ENCODE measurements around the gene ANKRD18A. TPM values are rescaled to one million over a fixed set of nuclear protein-coding genes. Genes with fewer than 3 reads are reported as not detected.
A peak's percentile ranks its signal among the peaks of the same experiment; 100 is the strongest.
"Not testable (repeated sequence)": the region's sequence is repeated elsewhere in the genome, so short reads cannot be mapped to it uniquely, and the experiment has no call there.

Gene ANKRD18A
- total RNA-seq, 1 donor from 2014 or later, result 0.24 TPM

- no peak for DNase-seq (ENCODE audit: low read depth)
Measured at GRCh38 chr9:38629511-38629910, 9.1 kb upstream of the ANKRD18A start.

GRCh38 chr9:38626006-38626405 is 5.6 kb upstream of the ANKRD18A start:
- DNase-seq (ENCODE audit: low read depth), result no peak

- no peak for DNase-seq (ENCODE audit: low read depth)
Measured at GRCh38 chr9:38622951-38623350, 2.6 kb upstream of the ANKRD18A start.

GRCh38 chr9:38622288-38622674 is 1.9 kb upstream of the ANKRD18A start:
- DNase-seq (ENCODE audit: low read depth), result no peak

GRCh38 chr9:38621434-38622287 is 1.3 kb upstream of the ANKRD18A start:
- DNase-seq (ENCODE audit: low read depth), result peak; percentile 90

GRCh38 chr9:38619556-38620447 is 594 bp downstream of the ANKRD18A start:
- DNase-seq (ENCODE audit: low read depth), result peak; percentile 4

GRCh38 chr9:38598029-38598745 is 22.2 kb downstream of the ANKRD18A start:
- DNase-seq (ENCODE audit: low read depth), result not testable (repeated sequence)

- DNase-seq (ENCODE audit: low read depth), result not testable (repeated sequence)
Measured at GRCh38 chr9:38595117-38595516, 25.3 kb downstream of the ANKRD18A start.

- DNase-seq (ENCODE audit: low read depth), result peak; percentile 95
Measured at GRCh38 chr9:38591346-38592063, 28.9 kb downstream of the ANKRD18A start.

GRCh38 chr9:38583765-38584164 is 36.6 kb downstream of the ANKRD18A start:
- not testable (repeated sequence) for DNase-seq (ENCODE audit: low read depth)

GRCh38 chr9:38580112-38580511 is 40.3 kb downstream of the ANKRD18A start:
- peak; percentile 72 for DNase-seq (ENCODE audit: low read depth)

- not testable (repeated sequence) for DNase-seq (ENCODE audit: low read depth)
Measured at GRCh38 chr9:38576181-38576580, 44.2 kb downstream of the ANKRD18A start.

GRCh38 chr9:38566048-38566447 is 54.3 kb downstream of the ANKRD18A start:
- not testable (repeated sequence) for DNase-seq (ENCODE audit: low read depth)

- DNase-seq (ENCODE audit: low read depth), result not testable (repeated sequence)
Measured at GRCh38 chr9:38565178-38565577, 55.2 kb downstream of the ANKRD18A start.

- not testable (repeated sequence) for DNase-seq (ENCODE audit: low read depth)
Measured at GRCh38 chr9:38563911-38564310, 56.5 kb downstream of the ANKRD18A start.

- DNase-seq (ENCODE audit: low read depth), result peak; percentile 4
Measured at GRCh38 chr9:38561134-38561533, 59.3 kb downstream of the ANKRD18A start.

- not testable (repeated sequence) for DNase-seq (ENCODE audit: low read depth)
Measured at GRCh38 chr9:38559172-38559571, 61.2 kb downstream of the ANKRD18A start.

GRCh38 chr9:38557746-38558145 is 62.6 kb downstream of the ANKRD18A start:
- DNase-seq (ENCODE audit: low read depth), result not testable (repeated sequence)

GRCh38 chr9:38554966-38555365 is 65.4 kb downstream of the ANKRD18A start:
- DNase-seq (ENCODE audit: low read depth), result not testable (repeated sequence)

- not testable (repeated sequence) for DNase-seq (ENCODE audit: low read depth)
Measured at GRCh38 chr9:38553019-38553418, 67.4 kb downstream of the ANKRD18A start.
